ENCODE data around the gene AFAP1L2.

AFAP1L2 gene

DNA sequence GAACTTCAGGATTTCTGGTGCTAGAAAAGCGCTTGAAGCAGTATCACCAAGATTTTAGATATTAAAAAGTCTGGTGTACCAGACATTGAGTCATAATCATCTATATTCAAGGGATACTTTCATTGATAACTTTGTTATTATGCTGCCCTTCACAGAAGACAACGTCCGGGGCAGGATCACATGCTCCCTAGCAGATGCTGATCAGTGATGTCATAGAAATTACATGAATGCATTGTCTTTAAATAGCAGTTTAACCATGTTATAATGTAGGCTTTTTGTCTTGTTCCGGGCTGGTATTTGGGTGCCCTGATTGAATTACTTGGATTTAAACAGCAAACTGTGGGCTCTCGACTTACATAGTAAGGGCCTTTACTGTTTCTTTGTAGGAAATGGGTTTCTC is 111.2 kb downstream of the AFAP1L2 start:
- H3K79me2 ChIP-seq (ENCODE audit: control insufficient read depth, low read length) = no peaks in the 10 kb centered on the region
- no peaks in the 10 kb centered on the region for H4K20me1 ChIP-seq (ENCODE audit: control insufficient read depth, insufficient read depth, low read depth, low read length)
- no peaks in the 10 kb centered on the region for H3K9me2 ChIP-seq (replicated peaks; ENCODE audit: control insufficient read depth, low read length)
- no peak overlapping the region for H3K4me3 ChIP-seq (ENCODE audit: low read length)
- no peaks in the 10 kb centered on the region for H3K27me3 ChIP-seq (ENCODE audit: control insufficient read depth, low read length)
- H3K36me3 ChIP-seq (ENCODE audit: control insufficient read depth, low read length) = no peaks in the 10 kb centered on the region
- H3K27ac ChIP-seq (ENCODE audit: low read depth, low read length) = no peak overlapping the region
- peaks cover 14% of the 10 kb centered on the region; the same call in 1 of the 2 replicates for H3K9me3 ChIP-seq (ENCODE audit: control insufficient read depth, insufficient read depth, low read length)
- H3K4me2 ChIP-seq (ENCODE audit: low read length) = no peak overlapping the region
- H3F3A ChIP-seq (ENCODE audit: control insufficient read depth, insufficient read depth) = no peaks in the 10 kb centered on the region
- TF ChIP-seq CTCF (IDR thresholded peaks at IDR 0.05; ENCODE audit: low read depth, low read length, poor library complexity, severe bottlenecking) (no peak), EZH2phosphoT487 (IDR thresholded peaks at IDR 0.05; ENCODE audit: borderline replicate concordance, low read length) (no peak)
- no peaks in the 10 kb centered on the region for H3K4me1 ChIP-seq (ENCODE audit: control insufficient read depth, low read length)

DNA sequence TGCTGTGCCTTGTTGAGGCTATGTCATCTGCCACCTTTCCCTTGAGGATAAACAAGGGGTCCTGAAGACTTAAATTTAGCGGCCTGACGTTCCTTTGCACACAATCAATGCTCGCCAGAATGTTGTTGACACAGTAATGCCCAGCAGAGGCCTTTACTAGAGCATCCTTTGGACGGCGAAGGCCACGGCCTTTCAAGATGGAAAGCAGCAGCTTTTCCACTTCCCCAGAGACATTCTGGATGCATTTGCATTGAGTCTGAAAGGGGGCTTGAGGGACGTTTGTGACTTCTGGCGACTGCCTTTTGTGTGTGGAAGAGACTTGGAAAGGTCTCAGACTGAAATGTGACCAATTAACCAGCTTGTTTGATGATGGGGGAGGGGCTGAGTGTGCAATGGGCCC is 112.8 kb downstream of the AFAP1L2 start:
- Histone ChIP-seq H3K27ac (ENCODE audit: low read depth, low read length) (no peak overlapping the region), H3K9me3 (ENCODE audit: control insufficient read depth, insufficient read depth, low read length) (peaks cover 13% of the 10 kb centered on the region; the same call in 1 of the 2 replicates), H3K27me3 (ENCODE audit: control insufficient read depth, low read length) (no peaks in the 10 kb centered on the region), H4K20me1 (ENCODE audit: control insufficient read depth, insufficient read depth, low read depth, low read length) (no peaks in the 10 kb centered on the region), H3K4me3 (ENCODE audit: low read length) (no peak overlapping the region), H3F3A (ENCODE audit: control insufficient read depth, insufficient read depth) (no peaks in the 10 kb centered on the region), H3K36me3 (ENCODE audit: control insufficient read depth, low read length) (no peaks in the 10 kb centered on the region), H3K79me2 (ENCODE audit: control insufficient read depth, low read length) (no peaks in the 10 kb centered on the region), H3K4me1 (ENCODE audit: control insufficient read depth, low read length) (no peaks in the 10 kb centered on the region), H3K4me2 (ENCODE audit: low read length) (no peak overlapping the region), H3K9me2 (replicated peaks; ENCODE audit: control insufficient read depth, low read length) (no peaks in the 10 kb centered on the region)
- TF ChIP-seq EZH2phosphoT487 (IDR thresholded peaks at IDR 0.05; ENCODE audit: borderline replicate concordance, low read length) = no peak
- no peak for TF ChIP-seq CTCF (IDR thresholded peaks at IDR 0.05; ENCODE audit: low read depth, low read length, poor library complexity, severe bottlenecking)

- Histone ChIP-seq H3K4me3 (ENCODE audit: low read length) (no peak overlapping the region), H3K4me1 (ENCODE audit: control insufficient read depth, low read length) (no peaks in the 10 kb centered on the region), H3K27ac (ENCODE audit: low read depth, low read length) (no peak overlapping the region), H3K79me2 (ENCODE audit: control insufficient read depth, low read length) (no peaks in the 10 kb centered on the region), H3K4me2 (ENCODE audit: low read length) (no peak overlapping the region), H3K9me2 (replicated peaks; ENCODE audit: control insufficient read depth, low read length) (no peaks in the 10 kb centered on the region), H3F3A (ENCODE audit: control insufficient read depth, insufficient read depth) (no peaks in the 10 kb centered on the region), H3K9me3 (ENCODE audit: control insufficient read depth, insufficient read depth, low read length) (peaks cover 9% of the 10 kb centered on the region; the same call in 1 of the 2 replicates), H3K27me3 (ENCODE audit: control insufficient read depth, low read length) (no peaks in the 10 kb centered on the region), H4K20me1 (ENCODE audit: control insufficient read depth, insufficient read depth, low read depth, low read length) (no peaks in the 10 kb centered on the region), H3K36me3 (ENCODE audit: control insufficient read depth, low read length) (no peaks in the 10 kb centered on the region)
- TF ChIP-seq EZH2phosphoT487 (IDR thresholded peaks at IDR 0.05; ENCODE audit: borderline replicate concordance, low read length) (no peak), CTCF (IDR thresholded peaks at IDR 0.05; ENCODE audit: low read depth, low read length, poor library complexity, severe bottlenecking) (no peak)
These were observed 113.2 kb downstream of the AFAP1L2 start for GRCh38 chr10:114291076-114291475.
